Kidney (tissue), 14 donors: Measurements from ENCODE around the gene HTRA2. TPM values are rescaled to one million over a fixed set of nuclear protein-coding genes. Genes with fewer than 3 reads are reported as not detected.

ENCODE experiments used
- DNase-seq, 5 donors: peaks; one replicate each; pipeline ENCODE4 v3.0.0-alpha.2; 2013 to 2020
- FAIRE-seq: peaks from 2 replicates; lab custom pipeline; 2012; peaks lifted over from hg19 to GRCh38; lab: Jason Lieb, UNC
- H3K27ac ChIP-seq, 2 donors: one replicate each; pipeline ENCODE4 v1.7.0; 2013; ENCODE audit warnings: low read depth in 2 of 2, low read length in 2 of 2, inconsistent platforms in 1 of 2
- H3K27me3 ChIP-seq: one replicate; pipeline ENCODE4 v1.7.1; 2013; ENCODE audit warnings: low read length, inconsistent platforms; ENCODE audit not compliant: control insufficient read depth, insufficient read depth
- H3K36me3 ChIP-seq, 3 donors: one replicate each; pipeline versions ENCODE4 v1.7.0 to v1.7.1; 2013; ENCODE audit warnings: low read length in 3 of 3, control low read depth in 1 of 3, inconsistent platforms in 1 of 3; ENCODE audit not compliant: insufficient read depth in 3 of 3, control insufficient read depth in 2 of 3
- H3K4me1 ChIP-seq, 3 donors: one replicate each; pipeline versions ENCODE4 v1.7.0 to v1.7.1; 2013; ENCODE audit warnings: low read length in 3 of 3, inconsistent platforms in 1 of 3, low read depth in 1 of 3; ENCODE audit not compliant: control insufficient read depth in 2 of 3, insufficient read depth in 2 of 3
- H3K4me3 ChIP-seq, 3 donors: one replicate each; pipeline versions ENCODE4 v1.7.0 to v1.8.1; 2013; ENCODE audit warnings: low read length in 3 of 3, control low read depth in 1 of 3, inconsistent platforms in 1 of 3
- H3K9ac ChIP-seq, 3 donors: one replicate each; pipeline versions ENCODE4 v1.7.0 to v1.7.1; 2013; ENCODE audit warnings: low read length in 3 of 3, control low read depth in 1 of 3, inconsistent platforms in 1 of 3
- H3K9me3 ChIP-seq, 3 donors: one replicate each; pipeline versions ENCODE4 v1.7.0 to v1.7.1; 2013; ENCODE audit warnings: low read length in 3 of 3, control low read depth in 1 of 3, inconsistent platforms in 1 of 3; ENCODE audit not compliant: control insufficient read depth in 2 of 3, insufficient read depth in 1 of 3
- intact Hi-C: fragments of 100-400 bp; cut with DNase I; formaldehyde crosslinking; loops from one replicate; pipeline ENCODE4 v1.11.1; 2022
- polyA plus RNA-seq: library from polyadenylated mRNA; stranded (reverse); fragments of 350-450 nt; fragmentation: Illumina TruSeq; extraction: RNeasy Lipid Tissue Mini Kit (QIAGEN cat#74804); gene quantifications from one replicate; pipeline ENCODE4 v1.2.3, GENCODE V29; 2014; ENCODE audit warnings: low read depth, low replicate concordance; ENCODE audit not compliant: insufficient read depth
- total RNA-seq: library from RNA; stranded (reverse); fragmentation: NEBNext Ultra II Directional; extraction: Animal tissue kit (Norgen Biotek cat#: 25700); gene quantifications from one replicate; pipeline ENCODE4 v1.2.1, GENCODE V29; 2021
- TF ChIP-seq, protein P1 (sequence below): IDR thresholded peaks from 3 replicates; pipeline ENCODE4 v1.5.1; 2012; ENCODE audit warnings: mild to moderate bottlenecking, moderate library complexity, borderline replicate concordance; ENCODE audit not compliant: insufficient read depth; ENCODE audit errors: extremely low read depth
- donor health status: control.
- donor health status: control.
- donor health status: control.
- donor health status: control.
- donor health status: control.
- donor health status: DM: yes; HTN: yes; CAD: no.
- donor health status: Normal renal cell carcinoma (clear cell type).

HTRA2 gene
- total and polyA plus RNA-seq, 2 donors from 2014 or later: 30.8 to 44.2 TPM

DNA sequence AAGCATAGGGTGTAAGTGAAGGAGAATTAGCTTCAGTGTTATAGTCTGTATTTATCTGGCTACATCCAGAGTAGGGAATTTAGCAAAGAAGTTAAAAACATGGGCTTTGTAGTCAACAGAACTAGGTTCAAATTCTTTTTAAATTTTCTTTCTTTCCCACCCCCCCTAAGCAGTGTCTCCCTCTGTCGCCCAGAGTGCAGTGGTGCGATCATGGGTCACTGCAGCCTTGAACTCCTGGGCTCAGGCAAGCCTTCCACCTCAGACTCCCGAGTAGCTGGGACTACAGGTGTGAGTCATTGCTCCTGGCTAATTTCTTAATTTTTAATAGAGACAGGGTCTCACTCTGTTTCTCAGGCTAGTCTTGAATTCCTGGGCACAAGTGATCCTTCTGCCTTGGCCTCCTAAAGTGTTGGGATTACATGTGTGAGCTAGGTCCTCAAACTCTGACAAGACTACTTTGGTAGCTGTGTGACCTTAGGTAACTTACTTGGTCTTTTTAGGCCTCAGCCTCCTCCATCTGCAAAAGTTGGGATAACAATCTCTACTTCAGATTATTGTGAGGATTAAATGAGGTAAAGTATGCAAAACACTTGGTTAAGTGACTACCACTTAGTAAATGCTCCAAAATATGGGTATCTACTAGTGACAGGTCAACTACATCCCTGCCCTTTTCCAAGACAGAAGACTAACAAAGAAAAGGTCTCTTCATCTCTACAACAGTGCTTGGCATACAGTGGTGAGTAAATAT is 42.6 kb downstream of the HTRA2 start:
- no peak overlapping the region for H3K27ac ChIP-seq
- H3K36me3 ChIP-seq: no peaks in the 10 kb centered on the region
- no peak for FAIRE-seq
- intact Hi-C loops: no loop called here
- H3K9me3 ChIP-seq: no peaks in the 10 kb centered on the region
- no peak overlapping the region for H3K9ac ChIP-seq
- DNase-seq: no peak
- H3K4me3 ChIP-seq: no peak overlapping the region
- no peaks in the 10 kb centered on the region for H3K27me3 ChIP-seq
- TF ChIP-seq, protein P1, sequence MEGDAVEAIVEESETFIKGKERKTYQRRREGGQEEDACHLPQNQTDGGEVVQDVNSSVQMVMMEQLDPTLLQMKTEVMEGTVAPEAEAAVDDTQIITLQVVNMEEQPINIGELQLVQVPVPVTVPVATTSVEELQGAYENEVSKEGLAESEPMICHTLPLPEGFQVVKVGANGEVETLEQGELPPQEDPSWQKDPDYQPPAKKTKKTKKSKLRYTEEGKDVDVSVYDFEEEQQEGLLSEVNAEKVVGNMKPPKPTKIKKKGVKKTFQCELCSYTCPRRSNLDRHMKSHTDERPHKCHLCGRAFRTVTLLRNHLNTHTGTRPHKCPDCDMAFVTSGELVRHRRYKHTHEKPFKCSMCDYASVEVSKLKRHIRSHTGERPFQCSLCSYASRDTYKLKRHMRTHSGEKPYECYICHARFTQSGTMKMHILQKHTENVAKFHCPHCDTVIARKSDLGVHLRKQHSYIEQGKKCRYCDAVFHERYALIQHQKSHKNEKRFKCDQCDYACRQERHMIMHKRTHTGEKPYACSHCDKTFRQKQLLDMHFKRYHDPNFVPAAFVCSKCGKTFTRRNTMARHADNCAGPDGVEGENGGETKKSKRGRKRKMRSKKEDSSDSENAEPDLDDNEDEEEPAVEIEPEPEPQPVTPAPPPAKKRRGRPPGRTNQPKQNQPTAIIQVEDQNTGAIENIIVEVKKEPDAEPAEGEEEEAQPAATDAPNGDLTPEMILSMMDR: peak; percentile 2
- H3K4me1 ChIP-seq: no peaks in the 10 kb centered on the region

DNA sequence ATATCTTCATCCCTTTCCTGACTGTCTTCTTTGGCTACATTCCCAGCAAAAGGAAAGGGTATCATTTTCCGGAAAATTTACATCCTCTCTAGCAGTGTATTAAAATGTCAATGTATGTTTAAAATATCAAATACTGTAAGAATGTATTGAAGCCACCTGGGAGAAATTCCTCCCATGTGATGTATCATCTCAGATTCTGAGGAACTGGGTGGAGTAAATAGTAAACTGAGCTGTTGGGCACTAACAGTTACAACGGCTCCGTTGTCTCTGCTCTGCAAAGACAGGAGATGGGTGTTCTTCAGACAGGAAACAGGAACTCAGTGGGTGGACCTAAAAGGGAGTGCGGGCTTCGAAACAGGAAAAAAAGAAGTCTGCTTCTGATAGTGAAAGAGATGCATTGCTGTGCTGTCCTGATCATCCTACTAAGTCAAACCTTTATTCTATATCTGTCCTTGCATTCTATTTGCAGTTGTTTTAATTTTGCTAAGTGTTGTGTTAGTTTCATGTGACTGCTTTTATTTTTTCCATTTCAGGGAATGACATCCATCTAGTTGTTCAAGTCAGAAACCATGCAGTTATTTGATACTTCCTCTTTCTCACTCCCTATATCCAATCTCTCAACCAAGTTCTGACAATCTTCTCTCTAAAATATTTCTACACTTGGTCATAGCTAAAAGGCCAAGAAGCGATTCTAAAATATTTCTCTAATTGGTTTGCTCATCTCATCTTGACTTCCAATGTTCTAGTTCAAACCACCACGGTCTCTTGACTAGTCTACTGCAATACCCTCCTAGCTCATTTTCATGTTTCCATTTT is 44.2 kb downstream of the HTRA2 start:
- peak in 2 of 5 donors; percentile 35 to 50 for DNase-seq
- no peak overlapping the region for H3K9ac ChIP-seq
- no peaks in the 10 kb centered on the region for H3K27me3 ChIP-seq
- no peaks in the 10 kb centered on the region for H3K4me1 ChIP-seq
- peak overlapping the region in 1 of 3 donors; percentile 15 for H3K4me3 ChIP-seq
- intact Hi-C loops: no loop called here
- no peaks in the 10 kb centered on the region for H3K36me3 ChIP-seq
- TF ChIP-seq, protein P1: no peak
- no peaks in the 10 kb centered on the region for H3K9me3 ChIP-seq
- FAIRE-seq: no peak
- no peak overlapping the region for H3K27ac ChIP-seq

DNA sequence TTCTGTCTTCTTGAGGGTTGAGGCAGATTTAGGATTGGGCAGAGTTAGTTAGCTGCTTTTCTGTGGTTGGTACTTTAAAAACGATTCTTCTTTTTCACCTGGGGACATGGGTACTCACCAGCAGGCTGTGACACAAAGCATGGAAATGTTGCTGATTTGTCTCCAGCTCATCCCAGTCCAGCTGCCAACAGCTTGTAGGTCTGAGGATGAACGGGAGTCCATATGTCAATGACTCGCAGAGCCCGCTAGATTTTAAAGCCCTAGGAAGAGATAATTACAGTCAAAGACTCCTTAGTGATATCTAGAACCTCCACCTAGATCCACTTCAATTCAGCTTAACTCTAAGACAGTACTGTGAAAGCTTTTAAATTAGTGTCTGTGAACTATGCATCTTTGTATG is 45.6 kb downstream of the HTRA2 start:
- H3K36me3 ChIP-seq: no peaks in the 10 kb centered on the region
- intact Hi-C loops: no loop called here
- FAIRE-seq (no peak), DNase-seq (no peak)
- H3K9me3 ChIP-seq: no peaks in the 10 kb centered on the region
- H3K27ac ChIP-seq: no peak overlapping the region
- TF ChIP-seq, protein P1: no peak
- no peaks in the 10 kb centered on the region for H3K4me1 ChIP-seq
- H3K27me3 ChIP-seq: no peaks in the 10 kb centered on the region
- no peak overlapping the region for H3K4me3 ChIP-seq
- no peak overlapping the region for H3K9ac ChIP-seq
